GM18520 (cell line): ENCODE data around the gene HTR1E.
"Not testable (repeated sequence)": the region's sequence is repeated elsewhere in the genome, so short reads cannot be mapped to it uniquely, and the experiment has no call there.

Experiments used
- ATAC-seq: cut with Tn5 transposase; IDR thresholded peaks from one replicate; pipeline ENCODE4 v1.9.1; 2021; ENCODE audit not compliant: unreplicated experiment

The HTR1E gene

GRCh38 chr6:86973088-86973487, 35.8 kb downstream of the HTR1E start:
- no peak for ATAC-seq

- ATAC-seq: no peak
Measured at GRCh38 chr6:86978251-86978650, 40.9 kb downstream of the HTR1E start.

- ATAC-seq: no peak
Measured at GRCh38 chr6:87001494-87001893, 64.2 kb downstream of the HTR1E start.

GRCh38 chr6:87002391-87002790, 65.1 kb downstream of the HTR1E start:
- not testable (repeated sequence) for ATAC-seq

GRCh38 chr6:87006541-87006940, 69.2 kb downstream of the HTR1E start:
- ATAC-seq: not testable (repeated sequence)

- not testable (repeated sequence) for ATAC-seq
Measured at GRCh38 chr6:87009581-87009980, 72.3 kb downstream of the HTR1E start.

- ATAC-seq: no peak
Measured at GRCh38 chr6:87012035-87012434, 74.7 kb downstream of the HTR1E start.

- ATAC-seq: no peak
Measured at GRCh38 chr6:87012743-87013142, 75.4 kb downstream of the HTR1E start.

GRCh38 chr6:87016772-87017171, 79.4 kb downstream of the HTR1E start:
- no peak for ATAC-seq

GRCh38 chr6:87027021-87027420, 89.7 kb downstream of the HTR1E start:
- ATAC-seq: no peak

GRCh38 chr6:87029711-87030314, 92.5 kb downstream of the HTR1E start:
- ATAC-seq: no peak

GRCh38 chr6:87040729-87041128, 103.4 kb downstream of the HTR1E start:
- ATAC-seq: no peak

- no peak for ATAC-seq
Measured at GRCh38 chr6:87045521-87046075, 108.3 kb downstream of the HTR1E start.

GRCh38 chr6:87049779-87050178, 112.5 kb downstream of the HTR1E start:
- ATAC-seq: no peak

GRCh38 chr6:87053312-87053711, 116.0 kb downstream of the HTR1E start:
- ATAC-seq: no peak

- no peak for ATAC-seq
Measured at GRCh38 chr6:87054143-87054833, 117.0 kb downstream of the HTR1E start.

- ATAC-seq: no peak
Measured at GRCh38 chr6:87059943-87060342, 122.6 kb downstream of the HTR1E start.

- no peak for ATAC-seq
Measured at GRCh38 chr6:87065117-87065516, 127.8 kb downstream of the HTR1E start.
